Measurements from ENCODE around the gene VASH2. TPM values are rescaled to one million over a fixed set of nuclear protein-coding genes. Genes with fewer than 3 reads are reported as not detected.

Gene VASH2
- total RNA-seq, 4 donors from 2014 or later: 0.38 to 1.5 (median 1.1) TPM; not detected in 1

DNA sequence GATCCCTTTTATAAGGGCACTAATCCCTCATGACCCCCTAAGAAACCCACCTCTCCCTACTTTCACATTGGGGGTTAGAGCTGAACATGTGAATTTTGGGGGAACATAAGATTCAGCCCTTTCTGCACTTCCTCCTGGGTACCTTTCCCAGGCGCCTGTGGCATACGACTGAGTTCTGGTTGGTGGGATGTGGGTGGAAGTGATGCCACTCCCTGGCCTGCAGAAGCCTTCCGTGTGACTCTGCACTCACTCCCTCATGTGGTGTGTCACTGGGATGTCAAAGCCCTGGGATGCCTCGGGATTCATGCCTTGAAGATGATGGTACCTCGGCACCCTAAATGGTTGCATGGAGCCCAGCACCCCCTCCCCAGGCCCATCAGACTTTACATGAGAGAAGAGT, 28.3 kb upstream of the VASH2 start:
- TF ChIP-seq, protein P1, sequence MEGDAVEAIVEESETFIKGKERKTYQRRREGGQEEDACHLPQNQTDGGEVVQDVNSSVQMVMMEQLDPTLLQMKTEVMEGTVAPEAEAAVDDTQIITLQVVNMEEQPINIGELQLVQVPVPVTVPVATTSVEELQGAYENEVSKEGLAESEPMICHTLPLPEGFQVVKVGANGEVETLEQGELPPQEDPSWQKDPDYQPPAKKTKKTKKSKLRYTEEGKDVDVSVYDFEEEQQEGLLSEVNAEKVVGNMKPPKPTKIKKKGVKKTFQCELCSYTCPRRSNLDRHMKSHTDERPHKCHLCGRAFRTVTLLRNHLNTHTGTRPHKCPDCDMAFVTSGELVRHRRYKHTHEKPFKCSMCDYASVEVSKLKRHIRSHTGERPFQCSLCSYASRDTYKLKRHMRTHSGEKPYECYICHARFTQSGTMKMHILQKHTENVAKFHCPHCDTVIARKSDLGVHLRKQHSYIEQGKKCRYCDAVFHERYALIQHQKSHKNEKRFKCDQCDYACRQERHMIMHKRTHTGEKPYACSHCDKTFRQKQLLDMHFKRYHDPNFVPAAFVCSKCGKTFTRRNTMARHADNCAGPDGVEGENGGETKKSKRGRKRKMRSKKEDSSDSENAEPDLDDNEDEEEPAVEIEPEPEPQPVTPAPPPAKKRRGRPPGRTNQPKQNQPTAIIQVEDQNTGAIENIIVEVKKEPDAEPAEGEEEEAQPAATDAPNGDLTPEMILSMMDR (IDR thresholded peaks at IDR 0.05; ENCODE audit: low read depth): no peak

DNA sequence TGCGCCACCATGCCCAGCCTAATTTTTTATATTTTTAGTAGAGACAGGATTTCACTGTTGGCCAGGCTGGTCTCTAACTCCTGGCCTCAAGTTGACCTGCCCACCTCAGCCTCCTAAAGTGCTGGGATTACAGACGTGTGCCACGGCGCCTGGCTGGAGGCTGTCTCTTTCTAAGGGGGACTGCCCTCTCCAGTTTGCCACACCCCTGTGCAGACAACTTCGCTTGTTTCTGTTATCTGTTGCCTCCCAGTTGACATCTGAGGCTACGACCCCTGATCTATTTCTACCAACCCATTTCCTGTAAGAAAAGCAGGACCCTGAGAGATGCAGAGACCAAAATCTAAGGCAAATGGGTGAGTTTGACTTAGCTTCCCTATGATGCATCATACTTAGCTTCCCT, 24.0 kb upstream of the VASH2 start:
- TF ChIP-seq, protein P1 (IDR thresholded peaks at IDR 0.05; ENCODE audit: low read depth): no peak

DNA sequence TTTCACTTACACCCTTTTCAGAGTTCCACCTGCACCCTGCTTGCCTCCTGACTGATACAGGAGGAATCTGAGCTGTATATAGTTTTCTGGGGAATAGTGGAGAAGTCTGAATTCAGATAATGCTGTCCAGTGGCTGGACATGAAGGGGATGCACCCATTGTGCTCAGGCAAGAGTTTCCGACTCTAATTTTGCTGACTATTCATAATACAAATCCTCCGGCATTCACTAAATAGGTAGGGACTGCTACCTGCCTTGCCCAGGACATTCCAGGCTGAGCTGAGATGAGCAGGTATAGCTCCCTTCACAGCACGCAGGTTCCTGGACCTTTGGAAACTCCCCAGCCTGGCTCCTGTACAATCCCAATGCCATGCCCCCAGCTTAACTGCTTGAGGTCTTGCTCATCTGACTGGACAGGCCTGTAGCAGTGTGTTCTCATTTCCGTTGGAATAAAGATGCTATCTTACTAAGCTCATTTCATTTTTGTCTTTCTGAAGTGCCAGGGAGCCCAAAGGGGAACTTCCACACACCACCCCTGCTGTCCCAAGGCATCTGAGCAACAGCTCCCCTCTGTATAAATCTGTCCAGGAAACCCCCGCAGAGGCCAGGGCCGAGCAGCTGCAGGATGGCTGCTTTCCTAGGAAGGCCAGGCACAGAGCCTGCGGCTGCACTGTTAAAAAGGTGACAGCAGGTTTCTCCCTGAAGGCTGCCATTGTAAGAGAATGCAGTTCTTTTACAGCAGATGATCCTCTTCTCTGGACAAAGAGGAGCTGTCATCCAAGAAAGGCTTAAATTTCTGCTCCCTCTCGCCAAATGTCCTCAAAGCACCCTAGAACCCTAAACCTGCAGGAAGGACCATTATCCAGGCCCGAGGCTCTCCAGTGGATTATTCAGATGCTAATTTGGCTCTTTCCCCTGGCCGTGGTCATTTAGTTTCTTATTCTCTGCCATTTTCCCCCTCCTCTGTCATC, 21.7 kb upstream of the VASH2 start:
- TF ChIP-seq, protein P1 (IDR thresholded peaks at IDR 0.05; ENCODE audit: low read depth): no peak

DNA sequence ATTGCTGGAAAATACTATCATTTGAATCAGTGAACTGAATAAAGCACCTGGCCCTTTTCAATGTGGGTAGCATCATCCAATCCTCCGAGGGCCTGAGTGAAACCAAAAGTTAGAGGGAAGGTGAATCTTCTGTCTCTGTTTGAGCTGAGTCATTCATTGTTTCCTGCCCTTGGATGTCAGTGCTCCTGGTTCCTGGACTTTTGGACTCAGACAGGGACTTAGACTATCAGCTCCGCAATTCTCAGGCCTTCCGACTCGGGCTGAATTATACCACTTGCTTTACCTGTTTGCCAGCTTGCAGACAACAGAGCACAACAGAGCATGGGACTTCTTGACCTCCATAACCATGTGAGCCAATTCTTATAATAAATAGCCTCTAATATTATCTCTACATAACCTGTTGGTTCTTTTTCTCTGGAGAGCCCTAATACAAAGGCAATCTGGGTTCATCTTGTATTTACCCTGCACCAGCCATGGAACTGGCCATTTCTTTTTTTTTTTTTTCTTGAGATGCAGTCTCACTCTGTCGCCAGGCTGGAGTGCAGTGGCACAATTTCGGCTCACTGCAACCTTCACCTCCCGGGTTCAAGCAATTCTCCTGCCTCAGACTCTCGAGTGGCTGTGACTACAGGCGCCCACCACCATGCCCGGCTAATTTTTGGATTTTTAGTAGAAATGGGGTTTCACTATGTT, 19.2 kb upstream of the VASH2 start:
- TF ChIP-seq, protein P1 (IDR thresholded peaks at IDR 0.05; ENCODE audit: low read depth): no peak

DNA sequence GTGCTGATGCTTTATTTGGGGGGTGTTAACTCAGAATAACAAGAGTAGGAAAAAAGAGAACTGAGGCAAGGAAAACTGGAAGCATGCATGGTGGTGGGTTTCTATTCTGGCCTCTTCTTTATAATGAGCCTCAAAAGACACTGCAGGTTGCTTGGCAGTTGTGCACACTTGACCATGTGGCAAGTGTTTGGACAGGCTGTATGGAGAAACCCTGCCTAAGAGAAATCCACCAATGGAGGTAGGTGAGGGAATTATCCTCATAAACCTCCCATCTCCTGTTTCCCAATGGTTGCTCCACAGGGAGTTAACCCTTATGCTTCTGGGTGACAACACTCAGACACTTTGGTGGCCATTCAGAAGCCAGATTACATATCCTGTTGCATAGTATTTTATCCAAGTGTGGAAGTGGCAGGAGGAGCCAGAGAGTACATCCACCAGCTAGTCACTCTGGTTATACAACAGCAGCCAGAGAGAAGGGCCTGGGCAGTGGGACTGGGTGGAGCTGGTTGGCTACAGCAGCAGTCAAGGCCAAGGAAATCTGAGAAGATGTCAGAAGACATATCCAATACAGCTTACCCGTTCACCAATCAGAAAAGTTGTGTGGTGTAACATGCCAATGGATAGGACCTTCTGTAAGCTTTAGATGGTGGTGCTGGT, 16.4 kb upstream of the VASH2 start:
- TF ChIP-seq, protein P1 (IDR thresholded peaks at IDR 0.05; ENCODE audit: low read depth): no peak

DNA sequence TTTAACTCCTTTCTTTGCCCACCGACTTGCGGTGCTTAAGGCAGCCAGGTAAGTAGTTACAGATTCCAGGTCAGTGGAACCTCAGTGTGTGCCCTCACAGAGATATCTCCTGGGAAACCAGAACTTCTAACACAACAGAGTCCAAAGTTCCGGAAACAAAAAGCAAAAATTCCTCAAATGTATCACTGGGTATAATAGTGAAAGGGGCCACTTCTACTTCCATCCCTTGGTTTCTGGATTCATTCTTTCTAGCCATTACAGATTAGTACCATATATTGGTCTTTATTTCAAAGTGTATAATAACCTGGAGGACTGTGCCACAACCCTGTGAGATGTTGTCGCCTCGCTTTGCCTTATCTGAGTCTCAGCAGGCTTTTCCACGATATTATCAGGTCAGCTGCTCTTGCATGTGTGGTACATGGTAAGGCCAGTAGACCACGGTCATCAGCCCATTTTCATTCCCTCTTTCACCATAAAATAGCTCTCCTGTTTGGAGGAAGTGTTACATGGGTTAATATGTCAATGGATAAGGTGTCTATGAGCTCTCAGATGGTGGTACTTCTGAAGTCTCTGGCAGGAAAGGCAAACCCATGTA, 14.9 kb upstream of the VASH2 start:
- TF ChIP-seq, protein P1 (IDR thresholded peaks at IDR 0.05; ENCODE audit: low read depth): no peak

Data from subcutaneous adipose tissue (tissue), 4 donors.